ENCODE results near the gene MTCL1.

- TF ChIP-seq CTCF (IDR thresholded peaks at IDR 0.05) (no peak), POLR2A (IDR thresholded peaks at IDR 0.05) (no peak)
These were observed 120.5 kb downstream of the MTCL1 start for GRCh38 chr18:8825729-8826375.
